ENCODE measurements around the gene OR6C76.
"Not testable (repeated sequence)": the region's sequence is repeated elsewhere in the genome, so short reads cannot be mapped to it uniquely, and the experiment has no call there.

The OR6C76 gene

DNA sequence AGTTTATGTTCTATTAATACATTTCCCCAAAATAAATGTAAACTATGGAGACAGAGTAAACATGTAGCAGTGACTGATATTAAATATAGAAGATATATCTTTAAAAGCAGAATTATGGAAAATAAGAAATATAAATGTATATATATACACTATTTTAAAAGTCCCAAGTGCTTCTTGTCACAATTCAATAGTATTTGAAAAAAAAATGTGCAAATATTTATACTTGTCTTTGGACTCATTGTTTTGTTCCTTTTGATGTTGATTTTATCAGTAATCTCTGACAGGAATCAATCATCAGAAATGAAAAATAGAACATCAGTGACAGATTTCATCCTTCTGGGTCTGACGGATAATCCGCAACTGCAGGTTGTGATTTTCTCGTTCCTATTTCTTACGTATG is at the start of gene OR6C76:
Gene OR6C76, plus strand, starts transcription at position 301 of the 400 bp plus-strand sequence. Its CDS starts 0 bp downstream, at position 301.
- DNase-seq (ENCODE audit: low read depth in 2 of 2), result no peak

DNA sequence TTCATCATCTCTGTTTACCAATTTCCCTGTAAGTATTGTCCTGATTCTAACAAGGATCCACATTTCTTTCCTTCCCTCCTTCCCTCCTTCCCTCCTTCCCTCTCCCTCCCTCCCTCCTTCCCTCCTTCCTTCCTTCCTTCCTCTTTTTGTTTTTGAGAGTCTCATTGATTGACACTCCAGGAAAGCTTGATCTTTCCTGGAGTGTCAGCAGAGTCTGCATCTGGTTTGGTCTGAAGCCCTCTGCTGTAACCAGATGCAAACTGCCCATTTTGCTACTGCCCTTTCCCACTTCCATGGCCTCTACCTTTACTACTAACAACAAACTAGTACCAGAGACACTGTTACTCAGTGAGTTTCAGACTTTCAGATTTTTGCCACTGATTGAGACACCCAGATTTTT is 40.2 kb upstream of the OR6C76 start:
- no peak for DNase-seq (ENCODE audit: low read depth in 2 of 2)

DNA sequence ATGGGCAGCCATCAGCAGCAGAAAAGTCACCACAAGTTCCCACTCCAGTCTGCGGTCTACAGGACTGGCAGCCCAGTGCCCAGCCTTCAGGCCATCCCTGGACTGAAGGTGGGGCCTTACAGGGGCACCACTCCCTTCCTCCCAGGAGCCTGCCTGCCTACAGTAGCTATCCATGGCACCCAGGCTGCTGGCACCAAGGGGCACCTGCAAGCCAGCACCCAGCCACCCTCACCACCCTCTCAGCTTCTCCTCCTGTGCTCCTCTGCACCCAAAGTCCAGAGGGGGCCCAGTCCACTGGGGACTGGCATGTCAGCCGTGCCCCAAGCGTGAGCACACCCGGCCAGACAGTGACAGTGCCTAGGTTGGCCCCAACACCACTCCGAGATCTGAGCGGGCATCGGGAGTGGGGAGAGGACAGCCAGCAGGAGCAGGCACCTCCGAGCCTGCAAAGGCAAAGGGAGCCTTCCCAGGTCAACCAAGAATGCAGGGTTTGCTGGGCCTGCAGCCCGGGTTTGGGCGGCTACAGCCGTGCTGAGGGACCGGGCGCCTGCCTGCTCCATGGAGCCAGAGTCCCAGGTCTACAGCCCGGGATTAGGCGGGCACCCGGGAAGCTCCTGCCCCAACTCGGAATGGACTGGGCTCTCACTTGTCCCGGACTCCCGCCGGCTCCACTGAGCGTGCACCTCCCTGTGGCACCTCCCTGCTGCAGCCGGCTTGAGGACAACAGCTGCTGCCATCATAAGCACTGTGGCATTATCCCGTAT is 33.8 kb upstream of the OR6C76 start:
- DNase-seq (ENCODE audit: low read depth in 2 of 2), result no peak

GRCh38 chr12:55396326-55396725 is 29.7 kb upstream of the OR6C76 start:
- DNase-seq (ENCODE audit: low read depth in 2 of 2), result no peak

- DNase-seq (ENCODE audit: low read depth in 2 of 2), result no peak
These were observed 25.8 kb upstream of the OR6C76 start, which contains the start of gene OR6C65 for GRCh38 chr12:55400229-55400628. TSS of gene OR6C65 (plus strand) at chr12:55400529. CDS start at chr12:55400529, 0 bp downstream.

DNA sequence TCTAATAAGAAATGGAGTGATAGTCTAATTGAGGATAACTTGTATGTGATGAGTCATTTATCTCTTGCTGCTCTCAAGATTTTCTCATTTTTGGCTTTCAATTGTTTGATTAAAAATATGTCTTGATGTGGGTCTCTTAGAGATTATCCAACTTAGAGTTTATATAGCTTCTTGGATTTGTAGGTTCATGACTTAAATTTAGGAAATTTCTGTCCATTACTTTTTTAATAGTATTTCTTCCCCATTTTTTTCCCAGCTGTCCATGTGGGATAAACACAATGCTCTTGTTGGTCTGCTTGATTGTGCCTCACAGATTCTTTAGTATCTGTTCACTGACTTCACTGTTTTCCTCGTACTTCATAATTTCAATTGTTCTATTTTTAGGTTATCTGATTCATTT is 18.2 kb upstream of the OR6C76 start:
- DNase-seq (ENCODE audit: low read depth in 2 of 2), result no peak

- DNase-seq (ENCODE audit: low read depth in 2 of 2), result not testable (repeated sequence)
These were observed 16.9 kb upstream of the OR6C76 start for GRCh38 chr12:55409133-55409532.

DNA sequence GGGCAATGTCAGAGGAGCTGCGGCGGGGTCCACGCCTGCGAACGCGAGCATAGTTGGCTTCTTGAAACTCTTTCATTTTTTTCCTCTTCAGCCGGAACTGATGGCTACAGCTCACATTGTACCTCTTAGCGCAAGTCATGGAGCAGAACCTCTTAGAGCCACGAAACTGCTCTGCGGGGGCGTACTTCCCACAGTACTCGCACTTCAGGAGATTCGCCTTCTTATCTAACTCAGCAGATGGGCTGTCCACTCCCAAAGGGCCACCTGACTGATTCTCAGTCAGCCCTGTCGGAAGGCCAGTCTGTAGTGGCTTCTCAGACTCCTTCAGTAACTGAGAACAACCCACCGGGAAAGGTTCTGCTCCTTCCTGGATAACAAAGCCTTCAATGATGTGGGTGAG is 13.9 kb upstream of the OR6C76 start:
- DNase-seq (ENCODE audit: low read depth in 2 of 2), result not testable (repeated sequence)

DNA sequence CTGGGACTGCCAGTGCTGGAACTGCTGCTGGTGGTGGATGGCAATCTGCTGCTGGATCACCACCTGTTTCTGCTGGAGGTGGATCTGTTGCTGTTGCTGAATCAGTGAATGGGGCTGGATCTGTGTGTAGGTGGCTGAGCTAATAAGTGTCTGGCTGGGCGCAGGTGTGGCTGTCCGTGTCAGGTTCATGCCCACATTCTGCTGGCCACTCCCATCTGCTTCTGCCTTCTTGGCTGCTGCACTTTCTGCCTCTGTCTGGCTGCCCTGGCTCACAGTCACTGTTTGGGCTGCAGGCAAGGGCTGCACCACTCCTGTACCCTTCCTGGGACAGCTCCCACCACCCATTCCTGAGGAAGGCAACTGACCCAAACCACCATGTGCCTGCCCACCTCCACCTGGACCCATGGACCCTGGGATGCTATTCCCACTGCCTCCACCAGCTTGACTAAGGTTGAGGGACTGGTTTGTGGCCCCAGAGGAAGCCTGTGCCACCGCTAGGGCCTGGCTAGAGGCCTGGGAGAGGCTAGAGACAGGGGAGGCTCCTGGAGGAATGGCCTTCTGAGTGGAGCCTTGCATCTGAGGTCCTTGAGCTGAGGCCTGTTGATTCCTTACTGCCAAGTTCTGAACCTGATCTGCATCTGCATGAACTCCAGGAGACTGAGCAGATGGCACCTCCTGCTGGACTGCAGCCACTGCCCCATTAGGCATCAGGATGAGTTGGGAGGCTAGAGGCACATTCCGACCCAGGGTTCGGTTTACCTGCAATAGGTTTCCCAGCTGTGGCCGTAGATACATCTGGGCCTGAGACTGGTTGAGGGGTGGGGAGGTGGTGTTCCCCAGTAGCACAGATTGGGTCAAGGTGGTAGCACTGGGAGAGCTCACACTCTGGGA is 12.3 kb upstream of the OR6C76 start:
- not testable (repeated sequence) for DNase-seq (ENCODE audit: low read depth in 2 of 2)

DNA sequence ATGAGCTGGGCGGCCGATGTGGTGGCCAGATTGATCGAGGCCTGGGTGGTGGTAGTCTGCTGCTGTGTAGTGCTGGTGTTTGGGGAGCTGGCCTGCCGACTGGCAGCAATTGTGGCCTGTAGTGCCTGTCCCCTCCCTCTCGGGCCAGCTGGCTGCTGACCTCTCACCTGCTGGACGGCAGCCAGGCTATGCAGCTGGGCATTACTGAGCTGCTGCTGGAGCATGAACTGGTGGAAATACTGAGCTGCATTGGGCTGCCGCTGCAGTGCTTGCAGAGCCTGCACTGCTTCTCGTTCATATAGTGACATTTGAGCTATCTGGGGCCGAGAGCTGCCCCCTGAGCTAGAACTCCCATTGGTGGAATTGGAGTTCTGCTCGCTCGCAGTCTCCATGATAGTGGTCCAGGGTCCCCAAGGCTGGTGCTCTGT is 11.6 kb upstream of the OR6C76 start:
- DNase-seq (ENCODE audit: low read depth in 2 of 2), result not testable (repeated sequence)

- DNase-seq (ENCODE audit: low read depth in 2 of 2), result not testable (repeated sequence)
These were observed 11.2 kb upstream of the OR6C76 start for GRCh38 chr12:55414889-55415288.

DNA sequence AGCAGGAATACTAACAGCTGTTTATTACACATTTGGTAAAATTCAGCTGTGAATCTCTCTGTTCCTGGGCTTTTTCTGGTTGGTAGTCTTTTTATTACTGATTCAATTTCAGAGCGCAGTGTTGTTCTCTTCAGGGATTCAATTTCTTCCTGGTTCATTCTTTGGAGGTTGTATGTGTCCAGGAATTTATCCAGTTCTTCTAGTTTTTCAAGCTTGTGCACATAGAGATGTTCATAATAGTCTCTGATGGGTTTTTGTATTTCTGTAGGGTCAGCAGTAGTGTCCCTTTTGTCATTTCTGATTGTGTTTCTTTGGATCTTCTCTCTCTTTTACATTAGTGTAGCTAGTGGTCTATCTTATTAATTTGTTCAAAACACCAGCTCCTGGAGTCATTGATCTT is 9.1 kb upstream of the OR6C76 start:
- no peak for DNase-seq (ENCODE audit: low read depth in 2 of 2)

GRCh38 chr12:55420307-55420962 is 5.6 kb upstream of the OR6C76 start:
- no peak for DNase-seq (ENCODE audit: low read depth in 2 of 2)

GRCh38 chr12:55428331-55429243 is 2.5 kb downstream of the OR6C76 start:
- no peak for DNase-seq (ENCODE audit: low read depth in 2 of 2)

- DNase-seq (ENCODE audit: low read depth in 2 of 2), result not testable (repeated sequence)
These were observed 15.2 kb downstream of the OR6C76 start for GRCh38 chr12:55441233-55441632.

DNA sequence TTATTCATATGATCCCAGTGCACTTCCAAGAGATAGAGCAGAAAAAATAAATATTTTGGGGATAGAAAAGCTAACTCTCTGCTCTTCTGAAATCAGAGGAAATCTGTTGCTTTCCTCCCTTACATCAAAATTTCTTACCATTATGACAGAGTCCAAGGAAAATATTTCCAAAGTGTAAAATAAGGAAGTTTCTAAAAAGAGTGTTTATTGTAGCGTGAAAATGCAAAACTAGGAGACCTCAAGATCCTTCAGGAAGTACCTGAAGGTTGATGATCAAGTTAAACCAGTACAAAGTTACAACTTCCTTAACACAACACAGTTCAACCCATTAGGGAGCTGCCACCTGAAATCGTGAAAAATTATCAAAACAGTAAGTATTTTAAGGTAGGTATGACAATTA is 17.7 kb downstream of the OR6C76 start, which contains the start of gene OR6C2:
Gene OR6C2, plus strand, starts transcription at position 301 of the 400 bp plus-strand sequence. CDS start 8,138 bp downstream, outside the sequence.
- DNase-seq (ENCODE audit: low read depth in 2 of 2), result no peak

DNA sequence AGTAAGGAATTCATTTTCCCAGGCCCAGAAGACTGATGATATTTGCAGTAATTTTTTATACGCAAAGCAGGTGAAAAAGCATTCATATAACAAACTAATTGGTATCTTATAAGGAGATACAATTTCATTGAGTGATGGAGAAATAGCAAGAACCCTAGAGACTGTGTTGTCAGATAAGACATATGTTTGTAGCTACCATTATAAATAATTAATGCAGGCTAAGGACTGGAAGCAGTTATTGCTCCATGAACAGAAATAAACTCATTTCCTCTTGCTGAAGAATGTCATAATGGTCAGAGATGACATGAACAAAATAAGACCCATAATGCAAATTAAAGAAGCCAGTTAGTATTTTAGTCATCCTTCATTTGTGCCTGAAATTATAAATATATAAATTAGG is 19.3 kb downstream of the OR6C76 start:
- DNase-seq (ENCODE audit: low read depth in 2 of 2), result no peak

DNA sequence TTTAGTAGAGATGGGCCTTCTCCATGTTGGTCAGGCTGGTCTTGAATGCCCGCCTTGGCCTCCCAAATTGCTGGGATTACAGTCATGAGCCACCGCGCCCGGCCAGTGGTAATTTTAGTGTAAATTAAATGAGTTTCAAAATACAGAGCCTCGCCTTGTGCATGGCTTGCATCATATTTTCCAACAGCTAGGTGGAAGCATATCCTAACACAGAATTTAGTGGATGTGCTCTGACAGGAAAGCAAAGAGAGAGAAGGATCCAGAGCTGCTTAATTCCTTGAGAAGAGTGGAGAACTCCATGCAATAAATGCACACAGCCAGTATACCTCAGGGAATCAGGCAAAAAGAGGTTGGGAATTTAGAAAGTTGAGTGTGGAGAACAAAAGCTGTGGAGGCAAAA is 20.3 kb downstream of the OR6C76 start:
- no peak for DNase-seq (ENCODE audit: low read depth in 2 of 2)

DNA sequence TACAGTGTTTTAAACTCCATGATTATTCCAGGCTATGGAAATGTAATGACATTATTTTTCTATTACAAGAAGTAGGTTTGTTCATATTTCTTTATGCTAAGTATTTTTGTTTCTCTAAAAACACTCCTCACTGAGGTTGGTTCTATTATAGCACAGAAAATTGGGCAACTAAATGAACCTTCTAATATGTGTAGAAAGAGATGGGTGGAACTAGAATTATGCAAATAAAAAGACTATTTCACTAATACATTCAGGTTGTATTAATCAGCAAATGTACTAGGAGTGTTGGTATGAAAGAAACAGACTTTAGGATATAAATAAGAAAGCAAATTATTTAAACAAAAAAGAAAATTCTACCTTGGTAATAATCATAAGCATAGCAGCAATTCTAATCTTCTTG is 22.8 kb downstream of the OR6C76 start:
- no peak for DNase-seq (ENCODE audit: low read depth in 2 of 2)

DNA sequence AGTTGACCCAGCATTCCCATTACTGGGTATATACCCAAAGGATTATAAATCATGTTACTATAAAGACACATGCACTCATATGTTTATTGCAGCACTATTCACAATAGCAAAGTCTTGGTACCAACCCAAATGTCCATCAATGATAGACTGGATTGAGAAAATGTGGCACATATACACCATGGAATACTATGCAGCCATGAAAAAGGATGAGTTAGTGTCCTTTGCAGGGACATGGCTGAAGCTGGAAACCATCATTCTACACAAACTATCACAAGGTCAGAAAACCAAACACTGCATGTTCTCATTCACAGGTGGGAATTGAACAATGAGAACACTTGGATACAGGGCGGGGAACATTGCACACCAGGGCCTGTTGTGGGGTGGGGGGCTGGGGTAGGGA is 38.9 kb downstream of the OR6C76 start:
- DNase-seq (ENCODE audit: low read depth in 2 of 2), result not testable (repeated sequence)

DNA sequence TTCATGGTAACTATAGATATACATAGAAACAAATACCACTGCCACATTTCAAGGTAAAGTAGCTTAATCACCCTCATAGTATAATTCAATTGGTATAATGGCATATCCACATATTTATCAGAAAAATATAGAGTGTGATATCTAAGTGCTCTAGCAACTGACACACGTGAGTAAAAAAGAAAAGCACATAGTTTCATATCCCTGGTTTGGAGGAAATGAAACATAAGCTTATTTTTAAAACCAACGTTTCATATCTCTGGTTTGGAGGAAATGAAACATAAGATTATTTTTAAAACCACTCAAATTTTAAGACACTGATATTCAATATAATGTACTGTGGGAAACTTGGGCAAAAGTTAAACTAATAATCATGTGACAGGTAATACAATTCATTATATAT is 41.8 kb downstream of the OR6C76 start:
- DNase-seq (ENCODE audit: low read depth in 2 of 2), result no peak
